ENCODE results near the gene TMEM80.
"Not testable (repeated sequence)": the region's sequence is repeated elsewhere in the genome, so short reads cannot be mapped to it uniquely, and the experiment has no call there.

TMEM80 gene

GRCh38 chr11:695538-696248 is at the start of gene TMEM80:
Gene TMEM80 (plus strand): TSS chr11:695816. CDS start chr11:695828, 12 bp downstream.
- DNase-seq, result peak; percentile 76 to 99 (median 96)

GRCh38 chr11:646214-646613 is 49.4 kb upstream of the TMEM80 start:
- no peak for DNase-seq

GRCh38 chr11:647672-648158 is 47.9 kb upstream of the TMEM80 start:
- not testable (repeated sequence) for DNase-seq

GRCh38 chr11:650482-650881 is 45.1 kb upstream of the TMEM80 start:
- no peak for DNase-seq

GRCh38 chr11:653136-653535 is 42.5 kb upstream of the TMEM80 start:
- DNase-seq, result not testable (repeated sequence)

- DNase-seq, result no peak
These were observed 41.8 kb upstream of the TMEM80 start for GRCh38 chr11:653837-654236.

- not testable (repeated sequence) for DNase-seq
These were observed 41.2 kb upstream of the TMEM80 start for GRCh38 chr11:654444-654843.

GRCh38 chr11:655036-655726 is 40.4 kb upstream of the TMEM80 start:
- DNase-seq, result no peak

GRCh38 chr11:656426-656825 is 39.2 kb upstream of the TMEM80 start:
- DNase-seq, result no peak

- no peak for DNase-seq
These were observed 38.8 kb upstream of the TMEM80 start for GRCh38 chr11:656866-657265.

GRCh38 chr11:657691-658126 is 37.9 kb upstream of the TMEM80 start:
- DNase-seq, result no peak

GRCh38 chr11:659532-660085 is 36.0 kb upstream of the TMEM80 start:
- DNase-seq, result no peak

GRCh38 chr11:660281-660680 is 35.3 kb upstream of the TMEM80 start:
- DNase-seq, result no peak

GRCh38 chr11:660681-661444 is 34.8 kb upstream of the TMEM80 start:
- peak in 1 of 14 donors; percentile 54 for DNase-seq

- DNase-seq, result peak in 7 of 14 donors; percentile 11 to 68 (median 31)
These were observed 32.8 kb upstream of the TMEM80 start for GRCh38 chr11:662689-663274.

- DNase-seq, result no peak
These were observed 30.4 kb upstream of the TMEM80 start for GRCh38 chr11:665062-665703.

GRCh38 chr11:665704-666281 is 29.8 kb upstream of the TMEM80 start:
- DNase-seq, result peak in 3 of 14 donors; percentile 32 to 82 (median 46)

GRCh38 chr11:673866-674265 is 21.8 kb upstream of the TMEM80 start:
- DNase-seq, result peak in 1 of 14 donors; percentile 72

GRCh38 chr11:674406-674805 is 21.2 kb upstream of the TMEM80 start:
- DNase-seq, result peak in 1 of 14 donors; percentile 81

- DNase-seq, result no peak
These were observed 17.3 kb upstream of the TMEM80 start for GRCh38 chr11:678297-678696.
